ENCODE data around the gene FBXO36. TPM values are rescaled to one million over a fixed set of nuclear protein-coding genes. Genes with fewer than 3 reads are reported as not detected.
"Not testable (repeated sequence)": the region's sequence is repeated elsewhere in the genome, so short reads cannot be mapped to it uniquely, and the experiment has no call there.

FBXO36 gene
- total RNA-seq, 4 donors from 2014 or later = 0.88 to 8.8 (median 5.4) TPM

DNA sequence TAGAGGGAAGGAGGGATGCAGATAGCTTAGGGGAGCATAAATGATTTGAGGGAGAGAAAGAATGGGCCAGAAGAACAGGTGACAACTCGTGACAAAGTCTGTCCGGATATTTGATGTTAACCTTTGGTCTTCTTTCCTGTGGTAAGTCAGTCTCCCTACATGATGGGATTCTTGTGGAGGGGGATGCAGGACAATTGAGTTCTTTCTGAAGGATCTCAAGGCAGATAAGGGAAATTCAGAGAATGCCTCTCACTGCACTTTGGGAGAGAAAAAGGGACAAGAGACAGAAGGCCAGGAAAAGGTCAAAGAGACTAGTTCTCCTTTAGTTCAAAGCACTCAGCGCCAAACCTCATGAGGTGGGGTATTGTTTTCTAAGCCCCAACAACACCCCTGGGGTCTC, 34.2 kb downstream of the FBXO36 start:
- intact Hi-C loops (cut with DNase I; ENCODE audit: low total_unique reads) = no loop called here

DNA sequence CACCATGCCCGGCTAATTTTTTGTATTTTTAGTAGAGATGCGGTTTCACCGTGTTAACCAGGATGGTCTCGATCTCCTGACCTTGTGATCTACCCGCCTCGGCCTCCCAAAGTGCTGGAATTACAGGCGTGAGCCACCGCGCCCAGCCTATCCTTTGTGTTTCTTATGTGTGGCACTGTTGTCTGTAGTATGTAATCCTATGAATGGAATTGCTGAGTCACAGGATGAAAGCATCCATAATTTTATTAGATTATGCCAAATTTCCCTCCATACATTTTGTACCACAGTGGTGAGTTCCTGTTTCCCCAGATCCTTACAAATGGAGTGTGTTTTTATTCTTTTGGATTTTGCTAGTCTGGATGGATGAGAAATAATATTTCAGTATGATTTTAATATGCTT, 41.3 kb downstream of the FBXO36 start:
- H3K4me1 ChIP-seq; intact Hi-C loops (cut with DNase I; ENCODE audit: low total_unique reads); H3K36me3 ChIP-seq; H3K27ac ChIP-seq; DNase-seq; H3K9me3 ChIP-seq; H3K27me3 ChIP-seq; H3K4me3 ChIP-seq: not testable (repeated sequence)

More for the DNA sequence above, 34.2 kb downstream of the FBXO36 start:
- Histone ChIP-seq H3K36me3 (no peaks in the 10 kb centered on the region), H3K9me3 (no peaks in the 10 kb centered on the region), H3K27me3 (no peaks in the 10 kb centered on the region), H3K27ac (no peak overlapping the region), H3K4me1 (no peaks in the 10 kb centered on the region), H3K4me3 (no peak overlapping the region)
- TF ChIP-seq, protein P1, sequence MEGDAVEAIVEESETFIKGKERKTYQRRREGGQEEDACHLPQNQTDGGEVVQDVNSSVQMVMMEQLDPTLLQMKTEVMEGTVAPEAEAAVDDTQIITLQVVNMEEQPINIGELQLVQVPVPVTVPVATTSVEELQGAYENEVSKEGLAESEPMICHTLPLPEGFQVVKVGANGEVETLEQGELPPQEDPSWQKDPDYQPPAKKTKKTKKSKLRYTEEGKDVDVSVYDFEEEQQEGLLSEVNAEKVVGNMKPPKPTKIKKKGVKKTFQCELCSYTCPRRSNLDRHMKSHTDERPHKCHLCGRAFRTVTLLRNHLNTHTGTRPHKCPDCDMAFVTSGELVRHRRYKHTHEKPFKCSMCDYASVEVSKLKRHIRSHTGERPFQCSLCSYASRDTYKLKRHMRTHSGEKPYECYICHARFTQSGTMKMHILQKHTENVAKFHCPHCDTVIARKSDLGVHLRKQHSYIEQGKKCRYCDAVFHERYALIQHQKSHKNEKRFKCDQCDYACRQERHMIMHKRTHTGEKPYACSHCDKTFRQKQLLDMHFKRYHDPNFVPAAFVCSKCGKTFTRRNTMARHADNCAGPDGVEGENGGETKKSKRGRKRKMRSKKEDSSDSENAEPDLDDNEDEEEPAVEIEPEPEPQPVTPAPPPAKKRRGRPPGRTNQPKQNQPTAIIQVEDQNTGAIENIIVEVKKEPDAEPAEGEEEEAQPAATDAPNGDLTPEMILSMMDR (IDR thresholded peaks at IDR 0.05) = no peak
- TF ChIP-seq POLR2A (IDR thresholded peaks at IDR 0.05) = no peak
- no peak for DNase-seq

GRCh38 chr2:229969921-229970320, 47.6 kb downstream of the FBXO36 start:
- Histone ChIP-seq H3K36me3 (no peaks in the 10 kb centered on the region), H3K9me3 (no peaks in the 10 kb centered on the region), H3K27ac (no peak overlapping the region), H3K4me3 (no peak overlapping the region), H3K27me3 (no peaks in the 10 kb centered on the region), H3K4me1 (no peaks in the 10 kb centered on the region)
- no peak for DNase-seq
- intact Hi-C loops (cut with DNase I; ENCODE audit: low total_unique reads) = no loop called here
- TF ChIP-seq, protein P1 (IDR thresholded peaks at IDR 0.05) = no peak
- no peak for TF ChIP-seq POLR2A (IDR thresholded peaks at IDR 0.05)

- H3K27ac ChIP-seq = no peak overlapping the region
- H3K4me3 ChIP-seq = no peak overlapping the region
- H3K9me3 ChIP-seq = no peaks in the 10 kb centered on the region
- H3K4me1 ChIP-seq = no peaks in the 10 kb centered on the region
- intact Hi-C loops (cut with DNase I; ENCODE audit: low total_unique reads) = no loop called here
- no peaks in the 10 kb centered on the region for H3K27me3 ChIP-seq
- no peaks in the 10 kb centered on the region for H3K36me3 ChIP-seq
- TF ChIP-seq, protein P1 (IDR thresholded peaks at IDR 0.05) = no peak
- no peak for TF ChIP-seq POLR2A (IDR thresholded peaks at IDR 0.05)
- no peak for DNase-seq
Measured at GRCh38 chr2:229970406-229970805, 48.1 kb downstream of the FBXO36 start.

DNA sequence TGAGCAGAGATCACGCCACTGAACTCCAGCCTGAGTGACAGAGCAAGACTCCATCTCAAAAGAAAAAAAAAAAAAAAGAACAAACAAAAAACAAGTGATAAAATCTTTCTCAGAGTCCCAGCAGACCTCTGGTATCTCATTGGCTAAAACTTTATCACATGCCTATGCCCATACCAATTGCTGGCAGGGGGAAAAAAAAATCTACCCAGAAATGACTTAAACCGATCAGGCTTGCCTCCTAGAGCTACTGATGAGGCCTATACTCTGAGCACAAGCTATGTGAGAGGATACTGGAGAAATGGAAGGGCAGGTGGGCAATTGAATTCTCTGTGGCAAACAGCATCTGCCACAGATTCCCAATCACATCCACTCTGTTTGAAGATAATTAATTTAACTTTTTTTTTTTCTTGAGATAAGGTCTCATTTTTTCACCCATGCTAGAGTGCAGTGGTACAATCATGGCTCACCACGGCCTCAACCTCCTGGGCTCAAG, 49.0 kb downstream of the FBXO36 start:
- no peak for DNase-seq
- intact Hi-C loops (cut with DNase I; ENCODE audit: low total_unique reads) = no loop called here
- TF ChIP-seq POLR2A (IDR thresholded peaks at IDR 0.05) = no peak
- TF ChIP-seq, protein P1 (IDR thresholded peaks at IDR 0.05) = no peak
- H3K27ac ChIP-seq = no peak overlapping the region
- H3K36me3 ChIP-seq = no peaks in the 10 kb centered on the region
- no peaks in the 10 kb centered on the region for H3K9me3 ChIP-seq
- no peak overlapping the region for H3K4me3 ChIP-seq
- no peaks in the 10 kb centered on the region for H3K27me3 ChIP-seq
- no peaks in the 10 kb centered on the region for H3K4me1 ChIP-seq

- intact Hi-C loops (cut with DNase I; ENCODE audit: low total_unique reads) = no loop called here
- Histone ChIP-seq H3K36me3 (no peaks in the 10 kb centered on the region), H3K4me1 (no peaks in the 10 kb centered on the region), H3K27ac (no peak overlapping the region), H3K4me3 (no peak overlapping the region), H3K27me3 (no peaks in the 10 kb centered on the region), H3K9me3 (no peaks in the 10 kb centered on the region)
- TF ChIP-seq, protein P1 (IDR thresholded peaks at IDR 0.05) = no peak
- TF ChIP-seq POLR2A (IDR thresholded peaks at IDR 0.05) = no peak
- DNase-seq = no peak
Measured at GRCh38 chr2:229974266-229974665, 52.0 kb downstream of the FBXO36 start.
